ENCODE measurements around the gene LMAN2.
"Not testable (repeated sequence)": the region's sequence is repeated elsewhere in the genome, so short reads cannot be mapped to it uniquely, and the experiment has no call there.

LMAN2 gene

DNA sequence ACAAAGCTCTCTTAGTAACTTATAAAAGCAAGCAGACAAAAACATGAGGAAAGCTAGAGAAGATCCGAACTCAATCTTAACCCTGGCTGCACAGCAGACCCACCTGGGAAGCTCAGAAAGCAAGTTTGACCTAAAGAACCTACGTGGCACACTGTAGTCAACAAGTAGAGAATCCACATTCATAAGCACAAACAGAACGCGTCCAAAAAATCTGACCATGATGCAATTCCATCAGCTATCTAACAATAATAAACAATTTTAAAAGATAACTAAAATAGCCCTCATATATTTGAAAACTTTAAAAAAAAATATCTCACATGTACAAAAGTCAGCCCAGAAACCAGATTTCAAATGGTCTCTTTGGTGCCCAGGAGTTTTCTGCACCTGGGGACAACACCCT, 4.6 kb downstream of the LMAN2 start:
- no peak for DNase-seq (ENCODE audit: low spot score)

DNA sequence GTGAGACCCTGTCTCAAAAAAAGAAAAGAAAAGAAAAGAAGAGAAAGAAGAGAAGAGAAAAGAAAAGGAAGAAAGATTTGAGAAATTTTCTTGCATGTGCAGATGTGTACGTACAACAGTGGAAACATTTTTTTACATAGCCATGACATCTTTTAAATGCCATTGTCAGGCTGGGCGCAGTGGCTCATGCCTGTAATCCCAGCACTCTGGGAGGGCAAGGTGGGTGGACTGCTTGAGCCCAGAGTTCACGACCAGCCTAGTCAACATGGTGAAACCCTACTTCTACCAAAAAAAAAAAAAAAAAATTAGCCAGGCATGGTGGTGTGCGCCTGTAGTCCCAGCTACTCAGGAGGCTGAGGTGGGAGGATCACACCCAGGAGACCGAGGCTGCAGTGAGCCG, 6.6 kb downstream of the LMAN2 start:
- no peak for DNase-seq (ENCODE audit: low spot score)

DNA sequence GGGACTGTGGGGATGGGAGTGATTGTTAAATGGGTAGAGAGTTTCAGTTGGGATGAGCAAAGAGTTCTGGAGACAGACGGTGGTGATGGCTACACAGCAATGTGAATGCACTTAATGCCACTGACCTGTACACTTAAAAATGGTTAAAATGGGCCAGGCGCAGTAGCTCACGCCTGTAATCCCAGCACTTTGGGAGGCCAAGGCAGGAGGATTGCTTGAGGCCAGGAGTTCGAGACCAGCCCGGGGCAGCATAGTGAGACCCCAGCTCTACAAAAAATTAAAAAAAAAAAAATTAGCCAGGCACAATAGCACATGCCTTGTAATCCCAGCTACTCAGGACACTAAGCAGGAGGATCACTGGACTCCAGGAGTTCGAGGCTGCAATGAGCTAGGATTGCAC, 7.7 kb downstream of the LMAN2 start:
- no peak for DNase-seq (ENCODE audit: low spot score)

DNA sequence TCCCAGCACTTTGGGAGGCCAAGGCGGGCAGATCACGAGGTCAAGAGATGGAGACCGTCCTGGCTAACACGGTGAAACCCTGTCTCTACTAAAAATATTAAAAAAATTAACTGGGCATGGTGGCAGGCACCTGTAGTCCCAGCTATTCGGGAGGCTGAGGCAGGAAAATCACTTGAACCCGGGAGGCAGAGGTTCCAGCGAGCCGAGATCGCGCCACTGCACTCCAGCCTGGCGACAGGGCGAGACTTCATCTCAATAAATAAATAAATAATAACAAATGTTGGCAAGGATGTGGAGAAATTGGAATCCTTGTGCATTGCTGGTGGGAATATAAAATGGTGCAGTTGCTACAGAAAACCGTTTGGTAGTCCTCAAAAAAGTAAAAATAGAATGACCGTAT, 8.5 kb downstream of the LMAN2 start:
- DNase-seq (ENCODE audit: low spot score) = not testable (repeated sequence)

DNA sequence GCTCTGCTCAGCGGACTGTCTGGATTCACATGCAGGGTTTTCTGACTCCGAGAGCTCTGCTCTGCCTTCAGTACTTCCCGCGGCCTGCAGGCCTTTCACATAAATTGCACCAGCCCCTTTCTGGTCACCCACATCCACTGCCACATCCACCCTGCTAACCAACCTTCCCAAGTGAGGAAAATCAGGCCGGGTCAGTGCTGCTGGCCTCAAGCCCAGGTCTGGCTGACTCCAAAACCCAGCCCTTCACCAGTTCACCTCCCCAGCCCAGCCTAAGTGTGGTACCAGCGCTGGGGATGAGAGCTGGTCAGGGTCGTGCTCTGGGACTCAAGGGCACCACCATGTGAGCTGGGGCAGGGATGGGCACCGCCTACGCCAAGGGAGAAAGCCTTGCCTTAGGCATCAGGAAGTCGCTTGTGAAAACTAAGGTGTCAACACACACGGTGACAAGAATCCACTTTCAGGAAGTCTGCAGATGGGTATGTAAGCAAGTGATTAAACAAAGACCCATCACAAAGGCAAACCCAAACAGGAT, 12.3 kb downstream of the LMAN2 start:
- no peak for DNase-seq (ENCODE audit: low spot score)

DNA sequence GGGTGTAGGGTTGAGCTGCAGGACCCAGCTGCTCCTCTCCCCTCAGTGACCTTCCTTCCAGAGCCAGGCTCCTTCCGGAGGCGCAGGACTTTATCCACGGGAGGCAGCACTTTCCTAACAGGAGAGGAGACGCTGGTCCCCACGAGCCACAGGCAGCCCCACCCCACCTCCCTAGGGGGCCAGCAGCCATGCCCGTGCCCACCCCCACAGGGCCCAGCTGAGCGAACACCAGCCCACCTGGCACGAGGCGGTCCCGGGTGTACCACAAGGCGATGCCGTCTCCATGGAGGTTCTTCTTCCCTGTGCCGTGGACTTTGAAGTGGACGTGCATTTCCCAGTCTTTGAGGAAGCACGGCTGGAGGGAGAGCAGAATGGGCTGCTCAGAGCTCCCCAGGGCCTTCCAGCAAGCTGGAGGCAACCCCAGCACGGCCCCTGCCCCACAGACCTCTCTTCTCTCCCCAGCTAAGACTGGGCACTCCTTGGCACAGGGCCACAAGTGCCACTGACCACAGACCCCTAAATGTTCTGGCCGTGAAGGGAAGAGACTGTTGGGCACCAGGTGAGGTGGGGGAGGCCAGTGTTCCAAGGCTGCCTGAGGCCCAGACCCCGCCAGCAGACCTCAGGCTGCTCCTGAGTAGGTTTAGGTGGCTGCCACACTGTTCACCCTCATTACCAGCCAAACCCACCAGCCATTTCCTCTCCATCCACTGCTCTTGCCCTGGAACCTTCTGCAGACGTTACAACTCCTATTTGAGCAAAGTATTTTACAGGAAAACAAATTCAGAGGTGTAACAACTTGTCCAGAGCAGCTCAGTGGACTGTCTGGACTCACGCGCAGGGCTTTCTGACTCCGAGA, 13.0 kb downstream of the LMAN2 start:
- DNase-seq (ENCODE audit: low spot score) = no peak

DNA sequence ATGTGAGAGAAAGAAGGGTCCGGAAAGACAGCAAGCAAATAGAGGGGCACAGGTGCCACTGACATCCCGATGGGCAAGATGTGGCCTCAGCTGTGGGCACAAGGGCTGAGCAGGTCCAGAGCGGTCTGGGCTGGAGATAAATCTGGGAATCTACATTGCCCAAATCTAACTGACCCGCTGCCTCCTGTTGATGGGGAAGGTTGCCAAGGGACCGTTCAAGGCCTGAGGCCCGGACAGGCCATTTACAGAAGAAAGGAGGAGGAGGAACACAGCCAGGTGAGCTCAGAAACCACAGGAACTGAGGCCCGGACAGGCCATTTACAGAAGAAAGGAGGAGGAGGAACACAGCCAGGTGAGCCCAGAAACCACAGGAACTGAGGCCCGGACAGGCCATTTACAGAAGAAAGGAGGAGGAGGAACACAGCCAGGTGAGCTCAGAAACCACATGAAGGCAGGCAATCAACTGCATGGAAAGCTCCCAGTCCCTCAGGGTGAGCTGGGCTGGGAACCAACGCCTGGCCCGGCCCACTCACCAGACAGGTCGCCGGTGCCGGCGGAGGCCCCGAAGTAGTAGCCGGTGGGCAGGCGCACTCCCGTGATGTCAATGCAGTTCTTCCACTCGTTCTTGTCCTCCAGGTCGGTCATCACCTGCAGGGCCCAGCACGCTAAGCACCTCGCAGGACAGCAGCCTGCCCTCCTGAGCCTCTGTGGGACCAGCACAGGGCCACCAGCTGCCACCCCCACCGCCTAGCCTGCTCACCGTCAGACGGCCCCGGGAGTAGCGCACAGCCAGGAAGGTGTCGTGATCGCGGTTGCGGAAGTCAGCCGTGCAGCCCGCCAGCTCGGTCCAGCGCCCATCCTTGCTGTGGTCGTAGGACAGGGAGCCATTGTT, 14.6 kb downstream of the LMAN2 start:
- no peak for DNase-seq (ENCODE audit: low spot score)

DNA sequence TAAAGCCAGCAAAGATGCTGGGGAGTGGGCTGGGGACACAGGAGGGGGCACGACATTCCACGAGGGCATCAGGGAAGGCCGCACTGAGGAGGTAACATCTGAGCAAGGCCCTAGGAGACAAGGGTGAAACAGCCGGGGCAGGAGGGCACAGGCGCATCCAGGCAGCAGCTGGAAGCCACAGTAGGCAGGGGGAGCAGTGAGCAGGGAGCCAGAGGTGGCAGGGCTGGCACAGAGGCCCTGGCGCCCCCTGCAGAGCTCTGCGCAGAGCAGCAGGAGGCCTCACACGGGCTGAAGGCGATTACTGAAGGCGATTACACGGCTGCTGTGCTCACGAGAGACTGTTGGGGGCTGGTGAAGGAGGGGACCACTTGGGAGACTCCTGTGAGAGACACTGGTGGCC, 15.4 kb downstream of the LMAN2 start:
- DNase-seq (ENCODE audit: low spot score) = no peak

DNA sequence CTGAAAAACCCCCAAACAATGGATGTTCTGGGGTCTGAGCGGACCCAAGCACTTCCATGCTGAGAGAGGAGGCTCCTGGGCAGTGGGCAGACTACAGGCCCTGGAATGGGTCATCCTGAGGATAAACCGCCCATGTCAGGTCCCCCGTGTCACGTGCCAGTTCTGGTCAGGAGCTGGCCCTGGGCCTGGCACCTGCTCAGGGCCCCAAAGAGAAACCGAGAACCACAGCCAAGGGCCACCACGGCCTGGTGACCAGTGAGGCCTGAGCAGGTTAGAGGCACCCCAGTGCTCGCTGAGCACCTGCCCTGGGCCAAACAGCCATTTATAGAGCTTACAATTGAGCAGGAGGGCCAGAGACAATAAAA, 15.8 kb downstream of the LMAN2 start:
- DNase-seq (ENCODE audit: low spot score) = no peak

DNA sequence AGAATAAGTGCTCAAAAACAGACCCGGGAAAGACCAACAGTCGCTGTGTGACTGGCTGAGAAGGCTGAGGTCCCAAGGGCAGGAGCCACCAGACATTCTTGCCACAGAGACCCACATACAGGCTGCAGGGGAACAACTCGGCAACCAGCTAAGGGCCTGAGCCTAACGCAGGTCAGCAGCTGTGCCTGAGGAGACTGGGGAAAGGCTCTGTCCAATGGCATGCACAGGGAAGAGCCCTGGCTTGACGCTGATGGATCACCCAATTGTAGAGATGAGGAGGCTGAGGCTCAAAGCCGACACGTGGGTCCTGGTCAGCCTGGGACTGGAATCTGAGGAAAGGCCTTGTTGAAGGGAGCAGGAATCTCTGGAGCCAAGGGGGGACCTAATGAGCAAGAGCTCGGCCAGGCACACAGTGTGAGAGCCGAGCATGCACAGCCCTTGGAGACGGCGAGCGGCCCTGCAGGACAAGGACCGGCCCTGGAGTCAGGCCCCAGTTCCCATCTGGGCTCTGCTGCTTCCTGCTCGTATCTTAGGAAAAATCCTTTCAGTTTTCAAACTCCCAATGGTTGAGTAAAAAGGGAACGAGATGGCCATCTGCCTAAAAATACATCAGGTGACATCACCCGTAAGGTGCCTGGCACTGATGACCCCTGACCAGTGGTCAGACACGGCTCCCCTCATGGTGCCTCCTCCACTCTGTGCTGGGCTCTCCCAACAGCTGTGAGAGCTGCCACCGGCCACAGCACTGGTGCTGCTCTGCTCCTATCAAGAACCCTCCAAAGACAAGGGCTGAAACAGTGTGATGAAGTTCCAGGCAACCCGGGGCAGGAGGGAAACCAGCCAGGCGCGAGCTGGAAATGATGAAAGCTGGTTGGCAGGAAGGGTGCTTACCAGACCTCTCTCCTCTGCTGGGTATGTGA, 16.4 kb downstream of the LMAN2 start:
- DNase-seq (ENCODE audit: low spot score) = no peak

DNA sequence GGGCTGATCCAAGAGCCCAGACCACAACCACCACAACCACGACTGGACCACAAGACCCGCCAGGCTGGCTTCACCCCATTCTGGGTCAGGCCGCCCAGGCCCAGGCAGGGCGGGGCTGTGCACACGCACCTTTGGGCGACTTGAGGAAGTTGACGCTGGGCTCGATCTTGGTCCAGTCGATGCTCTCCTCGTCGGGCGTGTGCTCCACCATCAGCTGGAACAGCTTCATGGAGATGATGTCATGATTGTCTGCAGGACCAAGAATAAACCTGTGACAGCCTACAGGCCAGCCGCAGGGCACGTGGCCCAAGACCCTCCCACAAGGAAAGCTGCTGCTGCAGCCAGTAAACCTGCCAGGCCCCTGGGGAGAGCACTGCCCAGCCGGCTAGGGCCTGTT, 17.3 kb downstream of the LMAN2 start:
- no peak for DNase-seq (ENCODE audit: low spot score)

DNA sequence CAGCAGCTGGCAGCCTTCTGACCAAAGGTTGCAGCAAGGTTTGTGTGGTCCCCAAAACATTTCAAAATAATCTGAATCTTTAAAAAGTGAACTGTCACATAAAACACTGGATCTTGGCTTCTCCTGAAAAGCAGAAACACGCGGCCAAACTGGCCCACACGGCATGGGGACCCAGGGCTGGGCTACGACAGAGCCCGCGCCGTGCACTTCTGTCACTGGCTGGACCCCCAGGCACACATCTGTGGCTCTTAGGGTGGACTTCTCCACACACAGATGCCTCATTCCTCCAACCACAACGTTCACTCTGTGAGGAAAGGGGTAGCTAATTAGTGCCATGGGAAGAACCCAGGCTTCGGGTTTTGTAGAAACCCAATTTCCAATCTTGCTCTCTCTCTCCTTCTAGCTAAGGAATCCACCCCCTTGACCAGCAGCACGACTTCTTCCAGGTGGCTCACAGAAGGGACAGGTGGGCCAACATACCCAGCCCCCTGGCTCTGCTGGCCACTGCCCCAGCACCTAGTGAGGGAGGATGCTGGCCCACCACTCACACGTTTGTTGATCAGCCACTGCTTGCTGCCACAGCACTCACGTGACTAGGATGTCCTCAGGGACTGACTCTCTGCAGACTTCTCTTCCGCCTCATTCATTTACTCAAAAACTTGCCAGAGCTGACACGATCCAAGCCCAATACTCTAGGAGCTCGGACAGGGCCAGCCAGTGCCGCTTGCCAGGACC, 17.9 kb downstream of the LMAN2 start:
- no peak for DNase-seq (ENCODE audit: low spot score)

DNA sequence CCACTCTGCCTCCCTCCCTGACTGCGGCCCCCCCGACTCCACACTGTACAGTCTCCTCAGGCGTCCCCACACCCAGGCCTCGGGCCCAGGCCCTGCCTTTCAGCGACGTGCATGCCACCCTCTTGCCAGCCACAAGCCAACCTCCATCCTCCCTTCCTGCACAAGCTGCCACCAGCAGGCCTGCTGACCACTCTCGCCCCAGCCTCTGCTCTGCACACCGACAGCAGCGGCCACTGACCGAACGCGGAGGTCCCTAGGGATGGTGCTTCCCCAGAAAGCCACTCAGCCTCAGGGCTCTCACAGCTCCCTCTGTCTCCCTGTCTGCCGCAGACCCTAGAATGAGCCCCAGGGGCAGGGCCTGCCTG, 18.6 kb downstream of the LMAN2 start:
- no peak for DNase-seq (ENCODE audit: low spot score)

DNA sequence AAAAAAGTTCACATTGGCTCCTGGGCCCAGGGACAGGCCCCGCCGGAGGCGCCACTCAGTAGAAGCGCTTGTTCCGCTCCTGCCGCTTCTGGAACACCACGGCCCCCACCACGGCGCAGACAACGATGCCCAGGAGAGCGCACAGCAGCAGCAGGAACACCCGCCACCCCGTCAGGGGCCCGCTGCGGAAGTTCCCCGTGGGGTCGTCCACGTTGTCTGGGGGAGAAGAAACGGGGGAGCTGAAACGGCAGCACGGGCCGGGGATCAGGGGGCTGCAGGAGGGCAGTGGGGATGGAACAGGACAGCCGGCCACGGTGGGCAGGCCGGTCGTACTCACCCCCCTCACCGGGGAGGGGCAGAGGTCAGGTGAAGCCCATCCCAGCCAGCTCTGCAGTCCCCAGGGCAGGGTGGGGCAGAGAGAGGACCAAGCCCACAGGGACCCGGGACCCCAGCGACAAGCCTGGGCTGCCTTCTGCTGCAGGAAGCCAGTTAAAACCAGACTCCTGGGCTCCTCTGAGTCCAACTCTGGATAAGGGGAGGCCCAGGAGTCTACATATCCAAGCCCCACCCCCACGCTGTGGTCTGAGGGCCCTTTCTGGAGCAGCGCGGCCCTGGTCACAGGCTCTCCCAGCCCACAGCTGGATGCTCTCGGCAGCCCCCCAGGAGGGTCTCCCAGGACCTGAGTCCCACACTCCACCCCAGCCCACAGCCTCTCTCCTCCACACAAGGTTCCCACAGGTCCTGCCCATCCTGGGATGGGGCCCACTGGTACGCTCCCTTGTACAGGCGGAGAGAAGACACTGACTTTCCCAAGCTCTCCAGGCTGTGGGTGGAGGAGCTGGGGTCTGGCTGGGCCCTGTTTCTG, 19.2 kb downstream of the LMAN2 start:
- no peak for DNase-seq (ENCODE audit: low spot score)

DNA sequence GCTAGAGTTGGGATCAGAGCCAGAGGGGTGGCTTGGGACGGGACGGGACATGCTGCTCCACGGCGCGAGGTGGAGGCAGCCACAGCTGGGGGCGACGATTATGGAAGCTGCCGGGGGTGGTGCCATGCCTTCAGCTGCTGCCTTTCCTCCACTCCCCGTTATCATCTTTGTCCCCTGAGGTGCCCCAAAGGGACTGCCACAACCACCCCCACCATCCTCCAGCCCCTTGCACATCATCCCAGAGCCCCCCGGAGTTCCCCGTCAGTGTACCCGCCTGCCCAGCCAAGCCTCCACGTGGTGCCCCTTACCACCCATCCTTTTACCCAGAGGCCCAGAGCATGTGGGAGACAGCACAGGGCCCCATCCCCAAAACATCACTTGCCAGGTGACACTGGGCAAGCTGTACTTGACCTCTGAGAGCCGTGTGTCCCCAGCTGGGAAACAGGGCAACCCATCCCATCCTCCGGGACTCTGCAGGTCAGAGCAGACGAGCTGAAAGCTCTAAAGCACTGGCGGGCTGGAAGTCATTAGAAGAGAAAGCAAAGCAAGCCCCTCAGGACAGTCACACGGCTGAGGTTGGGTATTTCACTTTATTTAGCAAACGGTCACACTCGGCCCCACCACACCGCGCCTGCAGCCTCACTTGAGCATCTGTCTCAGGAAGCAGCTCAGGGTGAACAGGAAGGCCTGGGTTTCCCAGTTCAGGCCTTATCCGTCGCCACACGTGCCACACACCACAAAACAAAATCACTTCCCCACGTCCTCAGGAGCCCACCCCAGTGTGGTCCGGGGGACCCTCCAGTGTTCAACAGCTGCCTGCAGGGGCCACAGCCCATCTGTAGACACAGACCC, 20.3 kb downstream of the LMAN2 start:
- DNase-seq (ENCODE audit: low spot score) = no peak

DNA sequence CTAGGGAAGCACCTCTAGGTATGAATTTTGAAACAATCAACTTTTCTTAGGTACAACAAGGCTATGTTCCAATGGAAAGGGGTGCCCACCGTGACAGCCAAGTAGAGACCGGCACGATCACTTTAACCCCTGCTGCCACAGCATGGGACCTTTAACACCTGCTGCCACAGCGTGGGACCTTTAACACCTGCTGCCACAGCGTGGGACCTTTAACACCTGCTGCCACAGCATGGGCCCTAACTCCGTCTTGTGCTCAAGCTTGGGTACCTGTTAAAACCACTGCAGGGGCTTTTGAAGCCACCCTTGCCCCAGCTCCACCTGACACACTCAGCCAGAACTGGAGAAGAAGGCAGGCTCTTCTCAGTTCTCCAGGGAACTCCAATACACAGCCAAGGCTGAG, 21.6 kb downstream of the LMAN2 start:
- DNase-seq (ENCODE audit: low spot score) = no peak

DNA sequence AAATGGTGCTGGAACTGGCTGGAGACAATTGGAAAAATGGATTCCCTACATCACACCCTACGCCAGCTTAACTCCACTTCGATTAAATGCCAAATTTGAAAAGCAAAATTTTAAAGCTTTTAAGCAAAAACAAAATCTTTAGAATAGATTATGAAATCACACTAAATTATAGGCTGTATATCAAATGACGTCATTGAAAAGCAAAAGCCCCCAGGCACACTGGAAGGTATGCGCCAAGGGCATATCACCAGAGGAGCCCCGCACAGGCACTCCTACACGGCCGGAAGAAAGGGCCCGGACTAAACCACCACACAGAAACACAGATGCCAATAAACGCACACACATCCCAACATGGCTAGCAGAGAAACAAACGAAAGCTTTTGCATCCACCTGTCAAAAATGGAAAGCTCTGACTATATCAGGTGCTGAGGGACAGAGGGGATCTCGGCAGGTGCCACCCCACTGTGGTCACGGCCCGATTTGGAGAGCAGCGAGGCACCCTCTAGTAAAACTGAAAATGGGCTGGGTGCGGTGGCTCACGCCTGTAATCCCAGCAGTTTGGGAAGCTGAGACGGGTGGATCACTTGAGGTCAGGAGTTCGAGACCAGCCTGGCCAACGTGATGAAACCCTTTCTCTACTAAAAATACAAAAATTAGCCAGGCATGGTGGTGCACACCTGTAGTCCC, 22.8 kb downstream of the LMAN2 start:
- no peak for DNase-seq (ENCODE audit: low spot score)

Data from CD4-positive, alpha-beta T cell treated with Interleukin-6 at 100 ng/mL for 8 hours (primary cell).